ENCODE measurements around the gene RPP30.

The RPP30 gene

DNA sequence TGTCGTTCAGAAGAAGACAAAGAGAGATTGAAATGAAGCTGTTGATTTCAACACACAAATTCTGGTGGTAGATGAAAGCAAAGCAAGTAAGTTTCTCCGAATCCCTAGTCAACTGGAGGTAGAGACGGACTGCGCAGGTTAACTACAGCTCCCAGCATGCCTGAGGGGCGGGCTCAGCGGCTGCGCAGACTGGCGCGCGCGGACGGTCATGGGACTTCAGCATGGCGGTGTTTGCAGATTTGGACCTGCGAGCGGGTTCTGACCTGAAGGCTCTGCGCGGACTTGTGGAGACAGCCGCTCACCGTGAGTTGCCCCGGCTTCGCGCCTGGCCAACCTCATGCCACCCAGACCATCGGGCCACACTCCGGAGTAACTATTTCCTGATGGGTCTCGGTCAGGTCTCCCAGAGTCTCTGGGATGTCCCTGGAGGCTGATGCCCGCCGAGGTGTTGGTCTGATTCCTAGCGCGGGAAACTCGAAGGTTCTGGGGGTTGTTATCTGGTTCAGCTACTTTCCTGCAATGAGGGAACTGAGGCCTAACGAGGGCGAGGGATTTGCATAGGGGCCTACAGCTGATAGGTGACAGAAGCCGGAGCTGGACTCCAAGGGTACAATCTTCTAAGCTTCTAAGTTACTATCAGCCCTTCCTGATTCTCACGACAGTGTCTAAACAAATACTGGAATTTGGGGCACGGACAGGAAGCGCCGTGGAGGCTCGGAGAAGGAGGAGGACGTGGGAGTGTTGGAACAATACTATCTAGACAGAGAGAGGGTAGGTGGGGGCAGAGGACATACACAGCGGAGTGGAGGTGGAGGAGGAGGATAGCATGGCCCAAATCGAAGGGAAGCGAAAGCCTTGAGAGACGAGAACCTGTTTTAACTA lies at the start of gene RPP30:
TSS of gene RPP30 (plus strand) at position 209 of the 882 bp plus-strand sequence. CDS start at position 222, 13 bp downstream.
- DNase-seq (ENCODE audit: low read depth), result no peak

DNA sequence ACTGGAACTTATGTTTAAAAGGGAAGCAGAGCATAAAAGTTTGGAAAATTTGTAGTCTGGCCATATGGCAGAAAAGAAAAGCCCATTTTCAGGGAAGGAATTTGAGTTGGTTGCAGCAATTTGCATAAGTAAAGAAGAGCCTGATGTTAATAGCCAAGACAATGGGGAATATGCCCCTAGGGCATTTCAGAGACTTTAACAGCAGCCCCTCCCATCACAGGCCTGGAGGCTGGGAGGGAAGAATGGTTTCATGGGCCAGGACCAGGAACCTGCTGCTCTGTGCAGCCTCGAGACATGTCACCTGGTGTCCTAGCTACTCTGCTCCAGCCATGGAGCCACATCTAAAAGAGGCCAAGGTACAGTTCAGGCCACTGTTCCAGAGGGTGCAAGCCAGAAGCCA lies 49.3 kb upstream of the RPP30 start:
- no peak for DNase-seq (ENCODE audit: low read depth)

DNA sequence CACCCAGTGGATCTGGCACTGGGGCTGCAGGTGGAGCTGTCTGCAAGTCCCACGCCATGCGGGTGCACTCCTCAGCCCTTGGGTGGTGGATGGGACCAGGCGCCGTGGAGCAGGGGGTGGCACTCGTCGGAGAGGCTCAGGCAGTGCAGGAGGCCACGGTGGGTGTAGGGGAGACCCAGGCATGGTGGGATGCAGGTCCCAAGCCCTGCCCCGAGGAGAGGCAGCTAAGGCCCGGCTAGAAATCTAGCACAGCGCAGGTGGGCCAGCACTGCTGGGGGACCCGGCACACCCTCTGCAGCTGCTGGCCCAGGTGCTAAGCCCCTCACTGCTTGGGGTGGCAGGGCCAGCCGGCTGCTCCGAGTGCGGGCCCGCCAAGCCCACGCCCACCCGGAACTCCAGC lies 39.7 kb upstream of the RPP30 start:
- no peak for DNase-seq (ENCODE audit: low read depth)

DNA sequence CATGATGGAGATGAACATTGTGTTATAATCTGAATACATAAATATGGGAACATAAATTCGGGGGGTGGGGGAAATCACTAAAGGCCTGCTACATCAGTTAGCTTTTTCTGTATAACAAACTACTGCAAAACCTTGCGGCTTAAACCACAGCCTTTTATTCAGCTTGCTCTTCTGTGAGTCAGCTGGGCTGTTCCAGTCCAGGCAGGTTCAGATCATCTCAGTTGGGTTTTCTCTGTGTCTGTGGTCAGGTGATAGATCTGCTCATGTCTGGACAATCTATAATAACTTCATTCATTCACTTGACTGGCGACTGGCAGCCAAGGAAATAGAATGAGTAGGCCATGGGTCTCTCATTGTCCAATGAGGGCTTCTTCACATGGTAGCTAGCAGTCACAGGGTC lies 37.4 kb upstream of the RPP30 start:
- DNase-seq (ENCODE audit: low read depth), result no peak

DNA sequence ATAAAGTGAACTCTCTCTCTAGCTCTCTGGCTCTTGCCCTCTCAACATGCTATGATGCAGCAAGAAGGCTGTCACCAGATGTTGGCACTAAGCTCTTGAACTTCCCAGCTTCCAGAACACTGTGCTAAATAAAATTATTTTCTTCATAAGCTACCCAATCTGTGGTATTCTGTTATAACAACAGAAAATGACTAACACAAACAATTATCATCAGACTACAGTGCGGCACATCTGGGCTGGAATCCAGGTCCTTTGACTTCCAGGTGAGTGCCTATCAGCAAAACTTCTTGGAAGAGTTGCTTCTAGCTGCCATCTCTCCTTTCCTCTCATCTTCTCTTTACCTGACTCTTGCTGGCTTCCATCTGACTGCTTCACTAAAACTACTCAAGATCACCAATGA lies 34.3 kb upstream of the RPP30 start:
- no peak for DNase-seq (ENCODE audit: low read depth)

DNA sequence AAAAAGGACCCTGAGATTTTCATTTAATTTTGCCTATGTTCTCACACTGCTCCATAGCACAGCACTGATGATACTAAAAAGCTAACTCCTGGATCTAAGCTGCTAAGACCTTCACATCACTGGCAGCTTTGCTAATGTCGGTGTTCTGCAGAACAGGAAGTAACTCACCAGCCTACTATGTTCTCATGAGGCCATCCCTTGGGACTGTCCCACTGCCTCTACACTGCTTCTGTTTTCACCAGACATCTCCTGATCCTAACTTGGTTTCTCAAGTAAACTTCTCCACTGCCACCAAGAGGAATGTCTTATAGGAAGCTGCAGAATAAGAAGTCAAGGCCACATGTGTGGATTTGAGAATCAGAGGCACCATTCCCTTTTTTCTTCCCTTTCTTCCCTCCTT lies 29.0 kb upstream of the RPP30 start:
- DNase-seq (ENCODE audit: low read depth), result no peak

DNA sequence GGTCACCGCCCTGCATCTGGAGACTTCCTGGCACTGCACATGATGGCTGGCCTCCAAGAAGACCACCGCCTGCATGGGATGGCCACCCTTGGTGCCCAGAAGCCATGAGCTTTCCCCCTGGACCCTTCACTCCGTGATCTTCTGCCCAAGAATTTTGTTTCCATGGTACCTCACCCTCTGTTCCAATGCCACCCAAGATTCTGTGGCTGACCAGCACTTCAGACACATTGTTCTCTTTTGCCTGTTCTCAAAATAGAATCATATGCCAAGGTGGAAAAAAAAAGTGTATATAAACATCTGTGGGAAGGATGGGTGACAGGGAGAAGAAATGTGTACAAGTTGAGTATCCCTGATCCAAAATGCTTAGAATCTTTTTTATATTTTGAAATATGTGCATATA lies 26.0 kb upstream of the RPP30 start:
- no peak for DNase-seq (ENCODE audit: low read depth)

DNA sequence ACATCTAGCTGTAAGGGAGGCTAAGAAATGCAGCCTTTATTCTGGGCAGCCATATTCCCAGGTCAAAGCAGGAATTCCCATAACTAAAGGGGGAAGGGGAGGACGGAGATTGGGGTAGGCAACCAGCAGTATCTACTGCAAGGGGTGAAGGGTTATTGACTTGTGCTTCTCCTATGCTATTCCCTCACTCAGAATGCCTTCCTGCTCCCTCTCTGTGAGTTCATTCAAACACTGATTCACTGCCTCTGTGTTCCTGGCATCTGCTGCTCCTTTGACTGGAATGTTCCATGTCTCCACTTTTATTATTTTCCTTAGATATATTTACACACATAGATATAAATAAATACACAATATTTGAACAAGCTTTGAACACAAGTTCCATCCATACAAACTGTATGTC lies 25.0 kb upstream of the RPP30 start:
- DNase-seq (ENCODE audit: low read depth), result no peak

DNA sequence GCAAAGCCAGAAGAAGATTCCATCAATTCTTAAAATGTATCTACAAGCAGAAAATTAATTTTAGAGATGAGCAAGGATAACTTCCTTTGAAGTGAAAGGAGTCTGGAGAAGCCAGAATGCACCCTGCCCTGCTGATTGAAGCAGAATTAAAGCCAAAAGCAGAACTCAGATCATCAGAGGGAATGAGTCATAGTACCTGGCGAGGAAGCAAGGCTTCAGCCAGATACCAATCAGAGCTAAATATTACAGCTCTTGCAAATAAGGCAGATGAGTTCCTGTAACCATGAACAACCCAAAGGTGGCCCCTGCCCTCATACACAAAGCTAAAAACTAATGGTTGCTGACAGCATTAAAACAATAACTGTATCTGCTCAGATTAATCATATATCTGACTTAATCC lies 24.3 kb upstream of the RPP30 start:
- DNase-seq (ENCODE audit: low read depth), result no peak

DNA sequence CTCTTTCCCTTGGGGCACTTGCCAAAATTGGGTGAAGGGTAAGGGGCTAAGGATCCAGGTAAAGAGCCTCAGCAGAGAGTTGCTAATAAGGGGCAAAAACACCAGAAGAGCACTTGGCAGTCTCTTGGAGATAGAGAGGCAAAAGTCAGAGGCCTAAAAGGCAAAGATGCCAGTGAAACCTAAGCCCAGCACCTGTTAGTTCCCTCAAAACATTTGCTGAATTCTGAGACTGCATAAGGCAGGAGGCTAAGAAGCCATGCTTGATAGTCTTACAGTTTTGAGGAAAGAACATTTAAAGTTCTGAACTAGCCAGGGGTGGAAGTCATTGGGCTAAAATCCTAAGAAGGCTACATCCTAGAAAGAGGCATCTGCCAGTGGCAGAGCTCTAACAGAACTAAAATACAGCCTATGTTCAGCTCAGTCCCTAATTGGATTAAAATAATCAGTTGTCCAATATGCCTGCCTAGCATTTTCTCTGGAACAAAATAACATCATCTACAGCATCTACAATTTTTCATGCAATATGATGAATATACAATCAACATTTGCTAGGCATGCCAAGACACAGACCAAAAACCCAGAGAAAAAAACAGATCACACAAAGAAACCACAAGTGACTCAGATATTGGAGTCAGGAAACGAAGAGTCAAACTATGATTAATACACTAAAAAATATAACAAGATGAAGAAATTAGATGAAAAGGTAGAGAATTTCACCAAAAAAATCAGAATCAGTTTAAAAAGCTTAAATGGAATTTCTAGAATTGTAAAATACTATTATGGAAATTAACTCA lies 21.6 kb upstream of the RPP30 start:
- no peak for DNase-seq (ENCODE audit: low read depth)

DNA sequence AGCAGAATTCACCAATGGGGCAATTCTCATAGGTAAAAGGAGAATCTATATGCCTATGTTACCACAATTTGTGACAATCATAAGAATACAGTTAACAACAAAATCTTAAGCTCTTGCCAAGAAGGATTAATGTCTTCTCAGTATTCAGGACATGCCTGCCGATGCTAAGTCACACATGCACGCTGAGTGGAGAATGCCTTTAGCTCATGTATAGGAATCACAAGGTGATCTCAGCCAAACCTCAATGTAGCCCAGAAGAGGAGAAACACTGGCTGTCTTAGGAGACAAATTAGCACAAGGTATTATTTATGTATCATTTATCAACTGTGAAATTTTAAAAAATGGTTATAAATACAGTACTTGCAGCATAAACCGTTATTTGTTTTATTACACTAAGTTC lies 16.6 kb upstream of the RPP30 start:
- no peak for DNase-seq (ENCODE audit: low read depth)

DNA sequence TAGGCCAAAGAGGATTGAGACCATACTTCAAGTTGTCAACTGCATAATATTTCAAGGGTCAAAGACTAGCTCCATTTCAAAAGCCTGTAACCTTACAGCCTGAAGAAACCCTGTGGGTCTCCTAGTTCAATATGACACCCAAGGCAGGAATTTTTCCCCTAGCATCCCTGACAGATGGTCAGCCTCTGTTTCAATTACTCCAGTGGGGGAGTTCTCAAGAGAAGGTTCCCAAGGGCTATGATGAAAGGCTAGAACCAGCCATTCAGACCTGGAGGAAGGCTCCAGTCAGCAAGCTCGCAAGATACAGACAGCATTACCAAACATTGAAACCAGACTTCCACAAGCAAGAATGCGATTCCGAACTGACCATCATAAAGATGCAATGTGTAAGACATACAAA lies 15.5 kb upstream of the RPP30 start:
- no peak for DNase-seq (ENCODE audit: low read depth)

DNA sequence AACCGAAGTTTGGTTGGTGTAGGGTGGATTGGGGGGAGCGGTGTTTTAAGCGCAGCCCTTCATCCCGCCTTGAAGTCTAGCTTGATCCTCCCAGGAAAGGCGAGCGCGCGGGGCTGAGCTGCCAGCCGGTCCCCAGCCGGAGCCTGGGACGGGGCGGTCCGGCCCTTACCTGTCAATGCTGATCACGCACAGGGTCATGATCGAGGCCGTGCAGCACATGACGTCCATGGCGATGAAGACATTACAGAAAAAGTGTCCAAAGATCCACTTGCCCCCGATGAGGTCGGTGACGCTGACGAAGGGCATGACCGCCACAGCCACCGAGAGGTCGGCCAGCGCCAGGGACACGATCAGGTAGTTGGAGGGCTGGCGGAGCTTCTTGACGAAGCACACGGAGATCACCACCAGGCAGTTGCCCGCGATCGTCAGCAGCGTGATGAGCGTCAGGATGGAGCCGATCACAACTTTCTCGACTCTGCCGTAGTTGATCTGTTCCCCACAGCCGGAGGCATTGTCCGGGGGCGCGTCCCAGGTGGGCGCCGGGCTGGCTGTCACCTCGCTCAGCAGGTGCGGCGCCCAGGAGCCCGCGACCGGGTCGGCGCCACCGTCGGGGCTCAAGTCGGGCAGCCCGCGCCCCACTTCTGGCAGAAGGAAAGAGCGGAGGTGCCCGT lies 14.7 kb upstream of the RPP30 start:
- no peak for DNase-seq (ENCODE audit: low read depth)

DNA sequence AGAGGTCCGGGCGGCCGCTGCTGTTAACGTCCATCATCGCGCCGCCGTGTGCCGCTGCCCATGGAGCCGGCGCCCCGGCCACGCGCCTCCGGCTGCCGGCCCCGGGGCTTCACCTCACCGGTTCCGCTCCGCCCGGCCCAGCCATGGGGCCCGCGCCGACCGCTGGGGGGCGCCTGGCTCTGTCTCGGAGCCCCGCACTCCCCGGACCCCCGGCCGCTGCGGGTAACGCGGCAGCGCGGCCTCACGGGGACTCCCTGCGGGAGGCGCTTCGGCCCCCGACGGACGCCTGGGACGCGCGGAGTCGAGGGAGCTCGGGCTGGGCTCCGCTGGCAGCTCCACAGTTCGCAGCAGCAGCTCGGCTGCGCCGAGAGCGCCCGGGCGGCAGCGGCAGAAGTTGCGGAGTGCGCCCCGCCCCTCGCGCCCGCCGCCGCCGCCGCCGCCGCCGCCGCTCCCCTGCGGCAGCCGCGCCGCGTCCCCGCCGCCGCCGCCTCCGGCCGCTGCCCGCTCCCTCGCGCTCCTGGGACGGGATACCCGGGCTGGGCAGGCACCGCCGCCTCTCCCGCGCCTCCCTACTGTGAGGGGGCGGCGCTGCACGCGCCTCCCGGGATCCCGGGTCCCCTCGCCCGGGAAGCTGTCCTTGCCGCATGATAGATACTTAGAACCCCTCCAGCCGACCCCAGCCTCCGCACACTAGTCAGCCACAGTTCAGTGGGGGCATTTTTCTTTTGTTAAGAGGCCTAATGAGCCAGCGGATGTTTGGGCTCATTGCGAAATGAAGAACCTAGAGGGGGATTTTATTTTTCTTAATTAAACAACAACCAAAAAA lies 13.9 kb upstream of the RPP30 start, which contains the start of gene HTR7:
TSS of gene HTR7 (minus strand) at position 405 of the 826 bp plus-strand sequence. CDS start at position 37, 368 bp downstream.
- no peak for DNase-seq (ENCODE audit: low read depth)

DNA sequence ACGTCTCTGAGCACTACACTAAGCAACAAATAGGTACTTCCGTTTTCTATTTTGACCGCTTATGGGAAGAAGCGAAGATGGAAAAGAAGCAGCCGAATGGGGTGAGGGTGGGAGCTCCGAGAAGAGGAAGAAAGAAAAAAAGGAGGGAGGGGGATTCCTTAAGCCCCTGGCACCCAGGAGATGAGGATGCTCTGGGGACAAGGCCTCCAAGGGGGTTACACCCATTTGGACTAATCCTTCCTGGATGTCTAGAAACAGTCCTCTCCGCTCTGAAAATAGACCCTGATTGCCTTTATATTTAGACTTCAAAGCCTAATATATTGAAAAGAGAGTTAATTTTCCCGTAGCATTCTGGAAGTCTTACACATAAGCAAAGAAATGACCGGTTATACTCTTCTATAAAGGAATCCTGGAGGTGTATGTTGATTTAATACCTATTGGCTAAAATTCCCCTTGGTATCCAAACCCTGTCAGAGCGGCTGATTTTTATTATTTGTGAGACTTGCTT lies 13.3 kb upstream of the RPP30 start:
- no peak for DNase-seq (ENCODE audit: low read depth)

DNA sequence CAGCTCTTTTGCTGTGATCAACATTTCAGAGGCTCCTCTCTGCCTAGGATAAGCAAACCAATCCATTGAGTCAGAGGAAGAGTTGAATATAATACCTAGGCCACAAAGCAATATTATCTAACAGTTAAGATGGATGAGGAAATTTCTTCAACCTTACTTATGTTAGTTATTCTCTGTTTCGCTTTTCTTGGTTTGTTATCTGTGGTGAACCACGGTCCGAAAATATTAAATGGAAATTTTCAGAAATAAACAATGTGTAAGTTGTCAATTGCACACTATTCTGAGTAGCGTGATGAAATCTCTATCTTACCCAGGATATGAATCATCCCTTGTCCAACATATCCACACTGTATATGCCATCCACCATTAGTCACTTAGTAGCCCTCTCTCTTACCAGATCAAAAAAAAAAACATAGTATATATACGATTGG lies 12.4 kb upstream of the RPP30 start:
- no peak for DNase-seq (ENCODE audit: low read depth)

DNA sequence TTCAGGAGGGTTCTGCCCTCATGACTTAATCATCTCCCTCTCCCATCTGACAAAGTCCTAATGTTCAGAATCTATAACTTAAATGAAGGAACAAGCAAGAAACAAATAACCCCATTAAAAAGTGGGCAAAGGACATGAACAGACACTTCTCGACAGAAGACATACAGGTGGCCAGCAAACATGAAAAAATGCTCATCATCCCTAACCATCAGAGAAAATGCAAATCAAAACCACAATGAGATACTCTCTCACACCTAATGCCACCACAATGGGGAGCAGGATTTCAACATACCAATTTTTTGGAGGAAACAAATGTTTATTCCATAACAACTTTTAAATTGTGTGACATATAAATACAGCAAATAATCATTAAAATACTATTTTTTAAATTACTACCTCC lies 11.0 kb upstream of the RPP30 start:
- DNase-seq (ENCODE audit: low read depth), result no peak

DNA sequence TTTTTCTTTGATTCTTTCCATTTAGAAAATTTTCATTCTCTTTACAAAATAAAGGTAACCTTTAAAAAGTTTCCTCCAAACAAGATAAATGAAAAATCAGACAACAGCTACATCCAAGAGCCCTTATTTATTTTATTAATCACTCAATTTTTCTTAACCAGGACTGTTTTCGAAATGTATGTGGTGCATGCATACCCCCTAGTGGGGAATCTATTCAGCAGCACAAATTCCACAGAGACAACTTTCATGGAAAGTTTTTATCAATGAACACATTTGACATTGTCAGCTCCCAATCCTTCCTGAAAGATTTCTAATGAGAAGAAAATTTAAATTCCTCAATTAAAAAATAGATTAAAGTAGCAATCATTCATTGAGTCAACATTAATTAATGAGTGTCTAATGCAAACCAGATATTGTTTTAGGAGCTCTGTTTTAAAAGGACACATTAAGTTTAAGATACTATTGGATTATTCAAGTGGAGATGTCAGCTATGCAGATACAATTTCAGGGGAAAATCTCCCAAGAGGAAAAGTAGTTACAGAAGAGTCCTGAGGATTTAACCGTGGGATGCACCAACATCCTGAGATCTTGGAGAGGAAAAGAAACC lies 8.8 kb upstream of the RPP30 start:
- DNase-seq (ENCODE audit: low read depth), result no peak

DNA sequence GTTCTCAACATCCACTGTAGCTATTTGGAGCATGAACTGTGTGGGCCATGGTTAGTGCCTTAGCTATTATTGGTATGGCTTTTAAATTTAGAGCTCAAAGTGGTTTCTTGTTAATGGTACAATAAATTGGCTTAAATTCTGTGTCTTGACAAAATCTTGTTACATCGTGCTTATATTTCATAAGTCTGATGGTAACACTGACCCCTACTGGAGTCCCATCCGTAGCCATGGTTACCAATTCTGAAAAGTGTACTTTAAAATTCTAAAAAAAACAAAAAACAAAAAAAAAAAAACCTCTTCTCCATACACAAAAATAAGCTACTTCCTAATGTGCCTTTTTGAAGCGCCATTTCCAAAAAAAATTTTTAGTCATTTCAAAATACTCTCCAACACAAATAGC lies 6.4 kb upstream of the RPP30 start:
- DNase-seq (ENCODE audit: low read depth), result no peak

DNA sequence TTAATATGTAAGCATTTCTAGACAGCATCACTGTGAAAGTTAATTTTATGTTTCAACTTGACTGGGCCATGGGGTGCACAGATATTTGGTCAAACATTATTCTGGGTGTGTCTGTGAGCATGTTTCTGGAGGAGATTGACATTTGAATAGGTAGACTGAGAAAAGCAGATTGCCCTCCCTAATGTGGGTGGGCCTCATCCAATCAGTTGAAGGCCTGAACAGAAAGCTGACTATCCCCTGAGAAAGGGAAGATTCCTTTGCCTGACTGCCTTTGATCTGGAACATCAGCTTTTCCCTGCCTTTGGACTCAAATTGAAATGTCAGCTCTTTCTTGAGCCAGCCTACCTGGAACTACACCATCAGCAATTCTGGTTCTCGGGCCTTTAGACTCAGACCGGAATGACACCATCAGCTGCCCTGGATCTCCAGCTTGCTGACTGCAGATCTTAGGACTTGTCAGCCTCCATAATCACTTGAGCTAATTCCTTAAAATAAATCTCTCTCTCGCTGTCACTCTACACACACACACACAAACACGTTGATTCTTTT lies 5.7 kb upstream of the RPP30 start:
- no peak for DNase-seq (ENCODE audit: low read depth)

DNA sequence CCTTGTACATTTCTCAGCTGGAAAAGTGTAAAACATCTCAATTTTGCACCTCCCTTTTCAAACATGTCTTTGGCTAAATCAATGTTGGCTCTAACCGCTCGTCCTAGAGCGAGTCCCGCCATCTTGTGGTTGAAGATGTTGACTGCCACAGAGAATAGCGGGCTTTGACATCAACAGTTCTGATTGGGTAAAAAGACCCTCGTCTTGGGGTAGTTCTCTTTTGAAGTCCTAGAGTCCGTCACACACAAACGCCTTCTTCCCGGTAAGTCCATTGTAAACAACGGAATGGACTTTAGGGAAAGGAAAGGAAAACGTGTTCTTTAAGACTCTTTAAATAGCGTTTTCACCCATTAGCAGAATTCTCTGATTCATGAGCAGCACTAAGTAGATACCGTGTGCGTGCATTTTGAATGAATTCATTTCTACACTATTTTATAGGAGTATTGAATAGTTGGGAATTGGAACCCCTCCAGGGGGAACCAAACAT lies 452 bp upstream of the RPP30 start:
- no peak for DNase-seq (ENCODE audit: low read depth)
